Measurements from ENCODE around the gene PCDHGA5. TPM values are rescaled to one million over a fixed set of nuclear protein-coding genes. Genes with fewer than 3 reads are reported as not detected.
"Not testable (repeated sequence)": the region's sequence is repeated elsewhere in the genome, so short reads cannot be mapped to it uniquely, and the experiment has no call there.

Gene PCDHGA5
- total and polyA plus RNA-seq, 2 donors (not counting 1 experiment from before 2014, with no cell fraction given) = 1.4 to 2.6 TPM

- Histone ChIP-seq H2AFZ (ENCODE audit: low read length) (peak within 1 kb of the TSS; percentile 73), H3K79me2 (ENCODE audit: control insufficient read depth, insufficient read depth, low read length) (no peaks in the 10 kb centered on the region), H3K4me2 (ENCODE audit: extremely low read depth, insufficient read depth, low read length) (peak within 1 kb of the TSS; percentile 59), H3K36me3 (ENCODE audit: control insufficient read depth, insufficient read depth, low read length) (no peaks in the 10 kb centered on the region), H3K9me3 (ENCODE audit: control insufficient read depth, insufficient read depth, low read depth, low read length) (peaks cover 2% of the 10 kb centered on the region), H4K20me1 (ENCODE audit: control insufficient read depth, extremely low read depth, insufficient read depth, low read length) (no peaks in the 10 kb centered on the region), H3K27me3 (ENCODE audit: control insufficient read depth, insufficient read depth, low read length) (peaks cover 5% of the 10 kb centered on the region), H3K4me3 (replicated peaks in 1 of 4; ENCODE audit: control extremely low read depth in 1 of 4, insufficient read depth in 1 of 4, low read depth in 3 of 4, low read length in 4 of 4) (peak within 1 kb of the TSS; percentile 30 to 57 (median 52)), H3K27ac (ENCODE audit: insufficient read depth, low read length) (no peak within 1 kb of the TSS), H3K4me1 (ENCODE audit: control insufficient read depth, extremely low read depth, insufficient read depth, low read length) (no peaks in the 10 kb centered on the region), H3K9ac (ENCODE audit: insufficient read depth, low read length) (peak within 1 kb of the TSS; percentile 30)
- TF ChIP-seq CTCF (conservative IDR thresholded peaks at IDR 0.05 in 1 of 2, IDR thresholded peaks at IDR 0.05 in 1 of 2; ENCODE audit: low read depth in 1 of 2, low read length in 2 of 2) (peak; percentile 56 to 64), EZH2 (IDR thresholded peaks at IDR 0.05; ENCODE audit: low read length, missing control alignments) (no peak)
- DNase-seq (ENCODE audit: low read depth in 2 of 2) = peak; percentile 48 to 65
Observed at GRCh38 chr5:141338538-141339306, 25.2 kb upstream of the PCDHGA5 start, which contains the start of gene PCDHGA2. TSS of gene PCDHGA2 (plus strand) at chr5:141338760.

GRCh38 chr5:141340781-141341354, 23.1 kb upstream of the PCDHGA5 start:
- DNase-seq (ENCODE audit: low read depth in 2 of 2); H3K36me3 ChIP-seq (ENCODE audit: control insufficient read depth, insufficient read depth, low read length); H3K79me2 ChIP-seq (ENCODE audit: control insufficient read depth, insufficient read depth, low read length); H3K9me3 ChIP-seq (ENCODE audit: control insufficient read depth, insufficient read depth, low read depth, low read length); H4K20me1 ChIP-seq (ENCODE audit: control insufficient read depth, extremely low read depth, insufficient read depth, low read length); H3K4me2 ChIP-seq (ENCODE audit: extremely low read depth, insufficient read depth, low read length); H3K27ac ChIP-seq (ENCODE audit: insufficient read depth, low read length); H2AFZ ChIP-seq (ENCODE audit: low read length); H3K9ac ChIP-seq (ENCODE audit: insufficient read depth, low read length); H3K4me3 ChIP-seq (replicated peaks in 1 of 4; ENCODE audit: control extremely low read depth in 1 of 4, insufficient read depth in 1 of 4, low read depth in 3 of 4, low read length in 4 of 4); H3K4me1 ChIP-seq (ENCODE audit: control insufficient read depth, extremely low read depth, insufficient read depth, low read length): not testable (repeated sequence)
- peaks cover 11% of the 10 kb centered on the region for H3K27me3 ChIP-seq (ENCODE audit: control insufficient read depth, insufficient read depth, low read length)

GRCh38 chr5:141342773-141343172, 21.2 kb upstream of the PCDHGA5 start:
- H3K4me3 ChIP-seq (replicated peaks in 1 of 4; ENCODE audit: control extremely low read depth in 1 of 4, insufficient read depth in 1 of 4, low read depth in 3 of 4, low read length in 4 of 4) = no peak overlapping the region
- no peak for DNase-seq (ENCODE audit: low read depth in 2 of 2)

More at GRCh38 chr5:141342773-141343172, 21.2 kb upstream of the PCDHGA5 start:
- H3K4me2 ChIP-seq (ENCODE audit: extremely low read depth, insufficient read depth, low read length) = no peak overlapping the region
- H3K9ac ChIP-seq (ENCODE audit: insufficient read depth, low read length) = no peak overlapping the region
- no peaks in the 10 kb centered on the region for H4K20me1 ChIP-seq (ENCODE audit: control insufficient read depth, extremely low read depth, insufficient read depth, low read length)
- no peaks in the 10 kb centered on the region for H3K4me1 ChIP-seq (ENCODE audit: control insufficient read depth, extremely low read depth, insufficient read depth, low read length)
- H3K36me3 ChIP-seq (ENCODE audit: control insufficient read depth, insufficient read depth, low read length) = no peaks in the 10 kb centered on the region
- H3K27me3 ChIP-seq (ENCODE audit: control insufficient read depth, insufficient read depth, low read length) = peaks cover 11% of the 10 kb centered on the region
- H2AFZ ChIP-seq (ENCODE audit: low read length) = no peak overlapping the region
- H3K9me3 ChIP-seq (ENCODE audit: control insufficient read depth, insufficient read depth, low read depth, low read length) = peaks cover 2% of the 10 kb centered on the region
- H3K27ac ChIP-seq (ENCODE audit: insufficient read depth, low read length) = no peak overlapping the region
- TF ChIP-seq CTCF (conservative IDR thresholded peaks at IDR 0.05 in 1 of 2, IDR thresholded peaks at IDR 0.05 in 1 of 2; ENCODE audit: low read depth in 1 of 2, low read length in 2 of 2) (no peak), EZH2 (IDR thresholded peaks at IDR 0.05; ENCODE audit: low read length, missing control alignments) (no peak)
- no peaks in the 10 kb centered on the region for H3K79me2 ChIP-seq (ENCODE audit: control insufficient read depth, insufficient read depth, low read length)
